Measurements from ENCODE around the gene BRI3BP. TPM values are rescaled to one million over a fixed set of nuclear protein-coding genes. Genes with fewer than 3 reads are reported as not detected.

The BRI3BP gene
- total RNA-seq, 4 donors from 2014 or later, result 9.1 to 25.0 (median 17.7) TPM

- WGBS, result 87% methylated on average over 5 of the region's 5 CpGs
- Histone ChIP-seq H3K4me3 (no peak overlapping the region), H3K27me3 (no peaks in the 10 kb centered on the region), H3K9me3 (no peaks in the 10 kb centered on the region), H3K36me3 (peaks cover 21% of the 10 kb centered on the region), H3K27ac (no peak overlapping the region), H3K4me1 (no peaks in the 10 kb centered on the region)
- TF ChIP-seq, protein P1, sequence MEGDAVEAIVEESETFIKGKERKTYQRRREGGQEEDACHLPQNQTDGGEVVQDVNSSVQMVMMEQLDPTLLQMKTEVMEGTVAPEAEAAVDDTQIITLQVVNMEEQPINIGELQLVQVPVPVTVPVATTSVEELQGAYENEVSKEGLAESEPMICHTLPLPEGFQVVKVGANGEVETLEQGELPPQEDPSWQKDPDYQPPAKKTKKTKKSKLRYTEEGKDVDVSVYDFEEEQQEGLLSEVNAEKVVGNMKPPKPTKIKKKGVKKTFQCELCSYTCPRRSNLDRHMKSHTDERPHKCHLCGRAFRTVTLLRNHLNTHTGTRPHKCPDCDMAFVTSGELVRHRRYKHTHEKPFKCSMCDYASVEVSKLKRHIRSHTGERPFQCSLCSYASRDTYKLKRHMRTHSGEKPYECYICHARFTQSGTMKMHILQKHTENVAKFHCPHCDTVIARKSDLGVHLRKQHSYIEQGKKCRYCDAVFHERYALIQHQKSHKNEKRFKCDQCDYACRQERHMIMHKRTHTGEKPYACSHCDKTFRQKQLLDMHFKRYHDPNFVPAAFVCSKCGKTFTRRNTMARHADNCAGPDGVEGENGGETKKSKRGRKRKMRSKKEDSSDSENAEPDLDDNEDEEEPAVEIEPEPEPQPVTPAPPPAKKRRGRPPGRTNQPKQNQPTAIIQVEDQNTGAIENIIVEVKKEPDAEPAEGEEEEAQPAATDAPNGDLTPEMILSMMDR (IDR thresholded peaks at IDR 0.05), result no peak
- TF ChIP-seq POLR2A (IDR thresholded peaks at IDR 0.05) (no peak), EP300 (IDR thresholded peaks at IDR 0.05) (no peak), POLR2AphosphoS5 (IDR thresholded peaks at IDR 0.05) (no peak)
- DNase-seq (ENCODE audit: low spot score in 2 of 2), result no peak
Measured at GRCh38 chr12:125014526-125014925, 21.1 kb downstream of the BRI3BP start.

GRCh38 chr12:125015680-125016310, 22.4 kb downstream of the BRI3BP start:
- no peaks in the 10 kb centered on the region for H3K9me3 ChIP-seq
- no peak overlapping the region for H3K27ac ChIP-seq
- H3K27me3 ChIP-seq, result no peaks in the 10 kb centered on the region
- 88% methylated on average over 24 of the region's 24 CpGs for WGBS
- H3K36me3 ChIP-seq, result peaks cover 21% of the 10 kb centered on the region
- no peak overlapping the region for H3K4me3 ChIP-seq
- DNase-seq (ENCODE audit: low spot score in 2 of 2), result no peak
- H3K4me1 ChIP-seq, result no peaks in the 10 kb centered on the region
- TF ChIP-seq, protein P1 (IDR thresholded peaks at IDR 0.05), result no peak
- TF ChIP-seq EP300 (IDR thresholded peaks at IDR 0.05) (no peak), POLR2AphosphoS5 (IDR thresholded peaks at IDR 0.05) (no peak), POLR2A (IDR thresholded peaks at IDR 0.05) (no peak)

- peaks cover 21% of the 10 kb centered on the region for H3K36me3 ChIP-seq
- DNase-seq (ENCODE audit: low spot score in 2 of 2), result no peak
- no peak for TF ChIP-seq EP300 (IDR thresholded peaks at IDR 0.05)
- no peak for TF ChIP-seq POLR2A (IDR thresholded peaks at IDR 0.05)
- no peak for TF ChIP-seq POLR2AphosphoS5 (IDR thresholded peaks at IDR 0.05)
- H3K9me3 ChIP-seq, result no peaks in the 10 kb centered on the region
- no peaks in the 10 kb centered on the region for H3K27me3 ChIP-seq
- WGBS, result 100% methylated on average over 4 of the region's 9 CpGs
- H3K4me1 ChIP-seq, result no peaks in the 10 kb centered on the region
- H3K4me3 ChIP-seq, result no peak overlapping the region
- H3K27ac ChIP-seq, result no peak overlapping the region
Measured at GRCh38 chr12:125017801-125018200, 24.4 kb downstream of the BRI3BP start.

DNA sequence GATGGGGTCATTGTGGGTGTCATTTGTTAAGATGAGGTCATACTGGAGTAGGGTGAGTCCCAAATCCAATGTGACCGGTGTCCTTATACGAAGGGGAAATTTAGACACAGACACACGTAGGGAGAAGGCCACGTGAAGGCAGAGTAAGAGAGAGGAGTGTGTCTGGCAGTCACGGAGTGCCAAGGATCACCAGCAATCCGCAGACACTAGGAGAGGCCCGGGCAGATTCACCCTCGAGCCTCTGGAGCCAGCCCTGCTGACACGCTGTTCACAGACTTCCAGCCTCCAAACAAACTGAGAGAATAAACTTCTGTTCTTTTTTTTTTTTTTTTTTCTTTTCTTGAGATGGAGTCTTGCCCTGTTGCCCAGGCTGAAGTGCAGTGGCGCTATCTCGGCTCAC, 24.9 kb downstream of the BRI3BP start:
- DNase-seq (ENCODE audit: low spot score in 2 of 2), result no peak
- H3K36me3 ChIP-seq, result peaks cover 19% of the 10 kb centered on the region
- H3K9me3 ChIP-seq, result no peaks in the 10 kb centered on the region
- TF ChIP-seq POLR2AphosphoS5 (IDR thresholded peaks at IDR 0.05) (no peak), POLR2A (IDR thresholded peaks at IDR 0.05) (no peak), EP300 (IDR thresholded peaks at IDR 0.05) (no peak)
- TF ChIP-seq, protein P1 (IDR thresholded peaks at IDR 0.05), result no peak
- no peak overlapping the region for H3K27ac ChIP-seq
- WGBS, result 95% methylated on average over 11 of the region's 11 CpGs
- H3K27me3 ChIP-seq, result no peaks in the 10 kb centered on the region
- no peaks in the 10 kb centered on the region for H3K4me1 ChIP-seq
- H3K4me3 ChIP-seq, result no peak overlapping the region

DNA sequence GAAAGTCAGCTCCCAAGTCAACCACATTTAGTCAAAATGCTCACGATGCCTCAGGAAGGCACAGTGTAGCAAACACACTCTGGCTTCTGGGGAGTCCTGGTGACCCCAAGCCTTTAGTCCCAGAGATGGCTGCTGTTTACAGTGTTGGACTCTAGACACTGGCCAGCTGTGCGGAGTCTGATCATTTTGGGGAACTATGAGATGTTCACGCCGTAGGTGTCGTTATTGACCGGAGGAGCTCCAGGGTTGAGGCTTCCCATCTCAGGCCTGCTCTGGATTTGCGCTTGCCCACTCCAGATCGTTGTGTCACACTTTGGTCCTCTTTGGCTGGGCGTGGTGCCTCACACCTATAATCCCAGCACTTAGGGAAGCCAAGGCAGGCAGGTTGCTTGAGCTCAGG, 27.7 kb downstream of the BRI3BP start:
- no peaks in the 10 kb centered on the region for H3K27me3 ChIP-seq
- no peak overlapping the region for H3K4me3 ChIP-seq
- no peaks in the 10 kb centered on the region for H3K9me3 ChIP-seq
- no peak for DNase-seq (ENCODE audit: low spot score in 2 of 2)
- H3K4me1 ChIP-seq, result no peaks in the 10 kb centered on the region
- 89% methylated on average over 9 of the region's 9 CpGs for whole genome bisulfite sequencing
- TF ChIP-seq, protein P1 (IDR thresholded peaks at IDR 0.05), result no peak
- TF ChIP-seq EP300 (IDR thresholded peaks at IDR 0.05) (no peak), POLR2A (IDR thresholded peaks at IDR 0.05) (no peak), POLR2AphosphoS5 (IDR thresholded peaks at IDR 0.05) (no peak)
- H3K27ac ChIP-seq, result no peak overlapping the region
- peaks cover 7% of the 10 kb centered on the region for H3K36me3 ChIP-seq
